ENCODE measurements around the gene UBE2R2. TPM values are rescaled to one million over a fixed set of nuclear protein-coding genes. Genes with fewer than 3 reads are reported as not detected.
"Not testable (repeated sequence)": the region's sequence is repeated elsewhere in the genome, so short reads cannot be mapped to it uniquely, and the experiment has no call there.

Gene UBE2R2
- total RNA-seq, 1 donor from 2014 or later = 20.6 TPM

DNA sequence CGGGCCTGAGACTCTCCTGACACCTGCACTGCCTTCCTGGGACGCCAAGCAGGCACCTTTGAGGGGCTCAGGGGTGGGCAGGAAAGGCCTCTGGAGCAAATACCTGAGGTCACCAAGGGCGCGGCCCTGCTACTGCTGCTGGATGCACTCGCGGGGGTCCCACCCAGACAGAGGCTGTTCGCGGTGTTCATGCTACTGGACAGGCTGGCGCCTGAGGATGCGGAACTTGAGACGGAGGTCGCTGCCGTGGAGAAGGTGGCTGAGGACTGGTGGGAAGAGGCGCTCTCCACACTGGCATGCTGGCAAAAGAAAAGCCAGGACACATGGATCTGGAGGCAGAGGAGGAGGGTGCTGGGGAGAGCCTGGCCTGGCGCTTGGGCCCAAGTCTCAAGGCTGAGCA, 110.7 kb downstream of the UBE2R2 start:
- no peak for DNase-seq

DNA sequence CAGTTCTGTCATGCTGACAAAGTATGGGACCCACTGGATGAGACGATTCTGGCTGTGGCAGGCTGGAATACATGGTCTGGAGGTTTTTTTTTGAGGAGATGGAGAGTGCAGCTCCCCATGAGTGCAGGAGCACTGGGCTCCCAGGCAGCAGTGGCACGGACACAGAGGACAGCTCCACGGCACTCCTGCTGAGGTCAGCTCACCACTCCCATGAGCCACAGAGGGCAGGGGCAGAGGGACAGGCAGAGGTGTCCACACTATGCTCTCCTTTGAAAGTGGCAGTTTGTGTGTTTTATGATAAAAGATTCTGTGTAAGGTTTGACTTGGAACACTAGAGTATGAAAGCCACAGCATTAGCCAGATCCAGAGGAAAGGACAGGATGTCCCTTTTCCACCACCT, 114.4 kb downstream of the UBE2R2 start:
- no peak for DNase-seq

GRCh38 chr9:33932078-33932807, 115.3 kb downstream of the UBE2R2 start:
- no peak for DNase-seq

- DNase-seq = no peak
Observed at GRCh38 chr9:33934188-33934878, 117.4 kb downstream of the UBE2R2 start.

GRCh38 chr9:33939924-33940874, 123.2 kb downstream of the UBE2R2 start:
- no peak for DNase-seq

- DNase-seq = peak; percentile 59
Observed at GRCh38 chr9:33942471-33943083, 125.6 kb downstream of the UBE2R2 start.

GRCh38 chr9:33943389-33943788, 126.4 kb downstream of the UBE2R2 start:
- DNase-seq = peak; percentile 36

- peak; percentile 52 for DNase-seq
Observed at GRCh38 chr9:33946779-33947535, 130.0 kb downstream of the UBE2R2 start.

GRCh38 chr9:33950371-33950770, 133.4 kb downstream of the UBE2R2 start:
- no peak for DNase-seq

GRCh38 chr9:33952066-33952465, 135.1 kb downstream of the UBE2R2 start:
- peak; percentile 56 for DNase-seq

DNA sequence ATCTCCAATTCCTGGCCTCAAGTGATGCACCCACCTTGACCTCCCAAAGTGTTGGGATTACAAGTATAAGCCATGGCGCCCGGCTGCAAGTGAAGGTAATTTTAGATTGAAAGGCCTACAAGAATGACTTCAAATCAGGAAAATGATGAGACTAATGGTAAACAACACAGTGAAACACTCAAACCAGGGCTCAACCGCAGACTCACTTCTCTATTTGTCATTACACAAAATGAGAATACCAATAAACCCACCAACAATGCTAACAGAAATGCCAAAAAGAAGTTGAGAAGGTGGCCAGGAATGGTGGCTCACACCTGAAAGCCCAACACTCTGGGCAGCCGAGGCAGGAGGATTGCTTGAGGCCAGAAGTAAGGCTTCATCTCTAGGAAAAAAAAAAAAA, 139.6 kb downstream of the UBE2R2 start:
- no peak for DNase-seq

DNA sequence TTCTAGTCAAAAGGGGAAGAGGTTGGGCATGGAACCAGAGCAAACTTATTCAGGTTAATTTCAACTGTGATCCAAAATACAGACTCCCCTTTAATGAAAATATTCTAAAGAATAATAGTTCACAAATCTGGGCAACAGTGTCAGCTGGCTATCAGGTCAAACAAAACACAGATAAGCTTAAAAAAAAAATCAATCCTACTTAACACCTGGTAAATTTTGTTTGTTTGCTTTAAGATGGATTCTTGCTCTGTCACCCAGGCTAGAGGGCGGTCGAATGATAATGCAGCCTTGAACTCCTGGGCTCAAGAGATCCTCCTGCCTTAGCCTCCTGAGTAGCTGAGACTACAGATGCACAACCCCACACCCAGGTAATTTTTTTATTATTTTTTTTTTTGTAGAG, 142.8 kb downstream of the UBE2R2 start:
- DNase-seq = no peak

DNA sequence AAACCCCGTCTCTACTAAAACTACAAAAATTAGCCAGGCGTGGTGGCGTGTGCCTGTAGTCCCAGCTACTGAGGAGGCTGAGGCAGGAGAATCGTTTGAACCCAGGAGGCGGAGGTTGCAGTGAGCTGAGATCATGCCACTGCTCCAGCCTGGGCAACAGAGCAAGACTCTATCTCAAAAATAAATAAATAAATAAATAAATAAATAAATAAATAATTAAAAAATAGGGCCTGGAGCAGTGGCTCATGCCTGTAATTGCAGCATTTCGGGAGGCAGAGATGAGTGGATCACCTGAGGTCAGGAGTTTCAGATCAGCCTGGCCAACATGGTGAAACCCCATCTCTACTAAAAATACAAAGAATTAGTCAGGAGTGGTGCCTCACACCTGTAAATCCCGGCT, 145.5 kb downstream of the UBE2R2 start:
- not testable (repeated sequence) for DNase-seq

GRCh38 chr9:33964086-33964768, 147.3 kb downstream of the UBE2R2 start:
- no peak for DNase-seq

Other genes with a start within 250 kb of the UBE2R2 start
- gene PRSS3, start 21.6 kb upstream of the UBE2R2 start, total RNA-seq = 0.51 and 1.4 TPM in 2 replicates
- 28.4 and 31.8 TPM in 2 replicates for gene UBAP2, start 231.7 kb downstream of the UBE2R2 start, total RNA-seq

All from dermis blood vessel endothelial cell (primary cell).